Activated CD4-positive, alpha-beta T cell treated with anti-CD3 and anti-CD28 coated beads, Interleukin-10, Interleukin-2, amounts not matched to agents 100 ng/mL and 50 ng/mL, durations not matched to agents 16 hours and 8 hours (primary cell): Measurements from ENCODE around the gene CDCP1.

Experiments used
- DNase-seq: peaks from one replicate; pipeline ENCODE4 v3.0.0-alpha.2; 2020

Gene CDCP1

DNA sequence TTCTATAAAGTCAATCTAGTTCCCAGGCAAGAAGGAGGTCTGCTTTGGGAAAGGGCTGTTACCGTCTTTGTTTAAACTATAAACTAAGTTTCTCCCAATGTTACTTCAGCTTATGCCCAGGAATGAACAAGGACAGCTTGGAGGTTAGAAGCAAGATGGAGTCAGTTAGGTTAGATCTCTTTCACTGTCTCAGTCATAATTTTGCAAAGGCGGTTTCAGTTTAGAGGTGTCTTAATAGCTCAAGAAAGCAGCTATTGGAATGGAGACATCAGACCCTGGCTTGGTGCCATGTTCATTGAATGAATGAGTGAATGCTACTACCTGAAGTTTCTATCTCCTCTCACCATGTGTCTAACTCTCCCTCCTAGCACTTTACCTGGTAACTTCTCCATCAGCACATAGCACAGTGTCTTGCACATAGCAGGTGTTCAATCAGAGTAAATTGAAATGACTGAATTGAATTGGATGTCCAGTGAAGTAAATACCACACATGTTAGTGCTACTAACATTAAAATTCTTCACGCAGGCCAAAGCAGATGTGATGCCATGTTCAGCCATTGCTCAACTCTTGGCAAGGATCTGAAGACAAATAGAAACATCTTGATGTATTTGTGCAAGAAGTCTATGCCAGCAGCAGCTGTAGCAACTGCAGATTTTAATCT is 91.9 kb downstream of the CDCP1 start:
- peak; percentile 13 for DNase-seq

DNA sequence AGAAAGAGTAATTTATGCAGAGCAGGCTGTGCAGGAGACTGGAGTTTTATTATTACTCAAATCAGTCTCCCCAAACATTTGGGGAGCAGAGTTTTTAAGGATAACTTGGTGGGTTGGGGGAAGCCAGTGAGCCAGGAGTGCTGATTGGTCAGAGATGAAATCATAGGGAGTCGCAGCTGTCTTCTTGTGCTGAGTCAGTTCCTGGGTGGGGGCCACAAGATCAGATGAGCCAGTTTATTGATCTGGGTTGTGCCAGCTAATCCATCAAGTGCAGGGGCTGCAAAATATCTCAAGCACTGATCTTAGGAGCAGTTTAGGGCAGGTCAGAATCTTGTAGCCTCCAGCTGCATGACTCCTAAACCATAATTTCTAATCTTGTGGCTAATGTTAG is 92.4 kb downstream of the CDCP1 start:
- peak; percentile 21 for DNase-seq

DNA sequence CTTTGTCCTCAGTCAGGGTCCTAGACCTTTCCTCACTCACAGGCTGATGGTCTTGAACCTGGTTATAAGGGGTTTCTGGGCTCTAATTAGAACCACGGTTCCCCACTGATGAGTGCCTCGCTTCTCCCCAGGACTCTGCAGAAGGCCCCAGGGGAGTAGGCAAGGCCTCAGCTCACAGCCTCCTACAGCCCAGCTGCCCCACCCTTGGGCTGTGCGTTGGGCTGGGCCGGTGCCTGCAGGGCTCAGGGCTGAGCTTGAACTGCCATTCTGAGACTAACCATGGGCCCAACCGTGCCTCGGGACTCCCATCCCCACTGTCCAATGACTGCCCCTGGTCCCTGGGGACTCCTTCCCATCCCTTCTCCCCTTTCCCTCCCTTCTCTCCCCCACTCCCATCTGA is 94.5 kb downstream of the CDCP1 start:
- DNase-seq = no peak

DNA sequence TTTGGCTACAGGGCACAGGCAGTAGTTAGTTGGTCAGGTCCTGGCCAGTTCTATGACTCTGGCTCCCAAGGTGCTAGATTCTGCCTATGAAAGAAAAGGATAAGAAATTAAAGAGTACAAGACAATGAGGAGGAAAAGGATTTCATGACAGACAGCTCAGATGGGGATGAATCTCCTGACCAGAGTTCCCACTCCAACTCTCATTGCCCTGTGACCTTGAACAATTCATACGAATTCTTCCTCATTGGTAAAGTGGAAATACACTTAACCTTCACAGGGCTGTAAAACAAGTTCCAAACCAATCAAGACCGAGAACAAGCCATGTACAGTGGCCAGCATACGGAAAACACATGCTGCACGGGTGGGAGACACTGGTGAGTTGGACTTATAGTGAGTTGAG is 96.4 kb downstream of the CDCP1 start:
- DNase-seq = no peak

DNA sequence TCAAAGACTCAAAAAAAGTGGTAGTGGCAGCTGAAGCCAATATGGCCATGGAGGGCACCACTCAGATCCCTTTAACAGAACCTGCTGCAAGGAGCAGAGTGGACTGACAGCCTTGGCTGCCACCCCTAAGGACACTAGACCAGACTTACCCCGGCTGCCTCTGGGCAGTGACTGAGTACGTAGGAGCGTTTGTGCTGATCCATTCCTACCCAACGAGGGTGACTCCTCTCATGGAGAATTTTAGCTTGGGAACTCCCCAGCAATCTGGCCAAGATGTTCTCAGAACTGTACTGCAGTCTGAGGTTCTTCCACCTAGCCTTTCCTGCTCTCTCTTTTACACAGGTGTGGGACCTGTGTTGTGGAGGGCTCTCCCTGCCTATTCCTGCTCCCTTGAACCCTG is 97.9 kb downstream of the CDCP1 start:
- no peak for DNase-seq

DNA sequence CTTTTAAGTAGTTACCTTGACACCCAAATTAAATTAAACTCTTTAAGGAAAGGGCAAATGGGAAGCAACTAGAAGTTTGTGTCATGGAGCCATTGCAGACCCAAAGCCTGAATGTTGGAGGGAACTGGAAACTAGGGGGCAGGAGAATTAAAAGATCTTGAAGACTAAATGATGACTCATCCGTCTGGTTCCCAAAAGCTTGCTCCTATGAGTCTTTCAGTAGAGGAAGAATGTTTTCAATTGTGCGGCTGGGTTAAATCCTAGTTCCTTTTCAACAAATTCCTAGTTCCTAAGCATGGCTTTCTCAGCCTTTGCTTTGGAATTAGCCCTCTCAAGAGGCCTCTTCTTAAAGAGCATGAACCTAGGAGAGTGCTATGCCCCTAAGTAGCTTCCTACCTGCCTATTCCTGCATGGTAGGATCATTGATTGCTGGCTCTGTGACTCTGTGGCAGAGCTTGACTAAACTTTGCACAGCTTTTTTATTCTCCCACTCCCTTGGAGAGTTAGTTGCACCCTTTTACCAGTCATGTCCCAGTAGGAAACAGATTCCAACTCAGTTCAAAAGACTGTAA is 102.4 kb downstream of the CDCP1 start:
- DNase-seq = no peak

DNA sequence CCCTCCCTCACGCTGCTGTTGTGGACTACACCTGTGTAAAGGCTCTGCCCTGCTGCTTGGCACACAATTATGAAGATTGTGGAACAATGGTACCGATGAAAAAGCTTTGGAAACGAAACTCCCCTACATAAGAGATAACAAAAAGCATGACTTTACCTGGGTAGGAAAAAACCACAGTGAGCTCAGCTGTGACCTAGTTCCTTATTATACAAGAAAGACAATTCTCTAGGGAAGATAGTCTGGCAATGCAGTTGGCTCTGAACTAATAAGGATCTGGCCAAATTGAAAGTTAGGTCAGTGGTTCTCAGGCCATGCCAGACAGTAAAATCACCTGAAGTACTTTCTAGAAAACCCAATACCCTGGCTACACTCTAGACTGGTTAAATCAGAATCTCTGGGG is 104.0 kb downstream of the CDCP1 start:
- no peak for DNase-seq

DNA sequence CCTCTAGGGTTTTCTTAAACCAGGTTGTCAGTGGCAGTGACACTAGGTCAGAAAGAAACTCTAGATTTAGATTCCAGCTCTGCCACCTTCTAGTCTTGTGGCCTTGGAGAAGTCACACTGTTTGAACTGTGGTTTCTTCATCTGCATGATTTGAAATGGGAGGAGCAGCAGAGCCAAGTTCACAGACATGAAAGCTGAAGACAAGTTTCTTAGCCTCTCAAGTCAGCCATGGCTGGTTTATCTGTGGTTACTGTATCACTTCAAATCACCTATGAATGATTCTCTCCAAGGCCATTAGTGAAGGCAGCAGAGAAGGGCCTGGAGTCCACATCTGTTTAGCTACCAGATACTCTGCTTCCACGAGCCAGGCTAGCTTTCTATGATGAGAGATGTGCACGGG is 104.5 kb downstream of the CDCP1 start:
- peak; percentile 42 for DNase-seq

DNA sequence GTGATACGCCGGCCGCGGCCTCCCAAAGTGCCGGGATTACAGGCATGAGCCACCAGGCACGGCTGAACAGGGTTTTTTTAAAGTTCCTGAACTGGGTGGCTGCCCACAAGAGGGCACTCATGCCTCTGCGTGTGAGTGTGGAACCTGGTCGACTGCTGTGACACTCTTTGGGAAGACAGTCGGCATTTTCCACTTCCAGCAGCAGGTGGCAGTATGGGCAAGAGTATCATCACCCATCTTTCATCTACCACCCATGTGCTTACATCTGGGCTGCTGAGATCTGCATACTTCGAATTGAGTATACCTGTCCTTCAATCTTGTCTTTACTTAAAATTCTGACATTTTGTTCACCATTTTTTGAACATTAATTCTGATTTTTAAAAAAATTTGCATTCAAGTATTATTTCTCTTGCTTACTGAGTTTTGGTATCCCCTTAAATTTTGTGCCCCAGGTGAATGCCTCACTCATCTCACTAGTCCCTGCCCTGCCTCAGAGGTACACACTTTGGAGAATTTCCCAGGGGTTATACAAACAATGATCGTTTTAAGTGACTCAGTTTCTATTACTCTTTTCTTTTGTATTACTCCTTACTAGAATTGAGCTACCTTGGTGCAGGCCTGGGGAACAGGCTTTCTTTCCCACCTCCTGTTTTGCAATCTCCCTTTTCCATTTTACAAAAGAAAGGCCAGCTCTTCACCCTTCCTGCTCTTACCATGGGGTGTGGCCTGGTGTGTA is 108.3 kb downstream of the CDCP1 start:
- peak; percentile 95 for DNase-seq

DNA sequence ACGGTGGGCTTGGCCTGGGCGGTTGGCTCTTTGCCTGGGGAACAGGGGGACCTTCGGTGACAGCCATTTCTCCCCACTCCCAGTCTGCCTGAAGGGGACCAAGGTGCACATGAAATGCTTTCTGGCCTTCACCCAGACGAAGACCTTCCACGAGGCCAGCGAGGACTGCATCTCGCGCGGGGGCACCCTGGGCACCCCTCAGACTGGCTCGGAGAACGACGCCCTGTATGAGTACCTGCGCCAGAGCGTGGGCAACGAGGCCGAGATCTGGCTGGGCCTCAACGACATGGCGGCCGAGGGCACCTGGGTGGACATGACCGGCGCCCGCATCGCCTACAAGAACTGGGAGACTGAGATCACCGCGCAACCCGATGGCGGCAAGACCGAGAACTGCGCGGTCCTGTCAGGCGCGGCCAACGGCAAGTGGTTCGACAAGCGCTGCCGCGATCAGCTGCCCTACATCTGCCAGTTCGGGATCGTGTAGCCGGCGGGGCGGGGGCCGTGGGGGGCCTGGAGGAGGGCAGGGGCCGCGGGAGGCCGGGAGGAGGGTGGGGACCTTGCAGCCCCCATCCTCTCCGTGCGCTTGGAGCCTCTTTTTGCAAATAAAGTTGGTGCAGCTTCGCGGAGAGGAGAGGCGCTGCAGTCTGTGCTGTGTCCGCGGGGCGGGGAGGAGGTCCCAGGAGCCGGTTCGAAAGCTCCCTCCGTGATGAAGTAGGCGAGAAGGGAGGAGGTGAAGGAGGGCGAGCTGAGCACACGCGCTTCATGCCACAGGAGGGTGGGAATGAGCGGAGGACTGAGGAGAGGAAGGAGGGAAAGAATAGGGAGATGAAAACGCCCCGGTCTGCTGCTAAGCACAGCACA is 110.5 kb downstream of the CDCP1 start:
- DNase-seq = no peak

DNA sequence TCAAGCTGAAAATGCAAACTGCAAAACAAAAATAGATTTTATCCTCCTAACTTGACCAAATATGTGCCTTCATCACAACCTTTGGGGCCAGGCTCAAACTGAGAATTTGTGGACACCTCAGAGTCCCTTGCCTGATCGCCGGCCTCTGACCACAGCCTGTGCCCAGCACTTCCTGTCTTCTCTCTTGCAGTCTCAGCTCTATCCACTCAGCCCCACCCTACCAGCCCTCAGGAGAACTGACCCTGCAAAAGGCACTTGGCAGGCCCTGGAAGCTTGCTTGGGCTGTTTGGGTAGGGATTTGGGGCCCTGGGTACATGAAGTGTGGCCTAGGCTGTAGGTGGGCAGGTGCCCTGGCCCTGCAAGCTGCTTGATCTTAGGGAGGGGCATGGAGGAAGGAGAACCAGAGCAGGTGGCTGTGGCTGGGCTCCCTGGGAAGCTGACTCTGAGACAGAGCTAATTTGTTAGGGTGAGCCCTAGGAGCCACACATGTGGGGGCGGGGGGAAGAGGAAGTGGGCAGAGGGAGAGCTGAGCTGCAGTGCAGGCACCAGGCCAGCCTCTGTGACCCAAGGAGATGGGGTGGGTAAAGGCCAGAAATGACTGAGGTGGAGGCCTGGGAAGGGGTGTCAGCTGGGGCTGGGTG is 111.4 kb downstream of the CDCP1 start:
- peak; percentile 59 for DNase-seq

DNA sequence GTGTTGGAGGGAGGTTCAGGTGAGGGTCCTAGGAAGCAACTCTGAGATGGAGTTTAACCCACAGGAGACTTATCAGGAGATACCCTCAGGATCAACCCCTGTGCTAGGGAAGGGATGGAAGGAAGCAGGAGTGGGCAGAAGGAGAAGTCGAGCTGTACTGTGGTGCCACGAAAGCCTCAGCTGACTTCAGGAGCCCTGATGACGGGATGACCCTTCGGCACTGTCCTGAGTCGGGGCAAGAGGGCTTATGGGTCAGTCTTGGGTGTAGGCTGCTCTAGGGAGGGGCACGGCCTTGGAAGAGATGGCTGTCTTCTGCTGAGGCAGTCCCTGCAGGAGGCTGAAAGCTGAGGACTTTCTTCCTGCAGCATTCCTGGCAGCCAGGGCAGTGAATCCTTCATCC is 112.4 kb downstream of the CDCP1 start:
- DNase-seq = no peak
